K562 (cell line): ENCODE data around the gene SHC1. TPM values are rescaled to one million over a fixed set of nuclear protein-coding genes. Genes with fewer than 3 reads are reported as not detected.

Source experiments
- ASH1L ChIP-seq: fragments of 450-650 bp; IDR thresholded peaks from 2 replicates; pipeline ENCODE4 v1.6.1; 2018; ENCODE audit warnings: borderline replicate concordance, mild to moderate bottlenecking, low read depth; ENCODE audit not compliant: partially characterized antibody
- DIDO1 ChIP-seq: fragments of 450-650 bp; IDR thresholded peaks from 2 replicates; pipeline ENCODE4 v1.6.1; 2016; ENCODE audit warnings: low read depth, missing biosample characterization, missing genetic modification characterization
- HMBOX1 ChIP-seq: sonication (generic); IDR thresholded peaks from 2 replicates; pipeline ENCODE4 v1.6.1; 2016
- NFYB ChIP-seq: IDR thresholded peaks from 2 replicates; pipeline ENCODE4 v1.6.1; 2011; ENCODE audit warnings: mild to moderate bottlenecking, moderate library complexity; ENCODE audit not compliant: insufficient read length; ENCODE audit errors: extremely low read depth
- POLR2G ChIP-seq: fragments of 200-400 bp; formaldehyde crosslinking; IDR thresholded peaks from 2 replicates; pipeline ENCODE4 v1.6.1; 2017; ENCODE audit warnings: low read depth, mild to moderate bottlenecking, antibody characterized with exemption, low read length, moderate library complexity
- RHOXF2B ChIP-seq: fragments of 250-450 bp; sonication (Bioruptor Pico); conservative IDR thresholded peaks from 2 replicates; pipeline ENCODE4 v1.5.1; 2021
- ZNF318 ChIP-seq, 2 experiments: fragments of 450-650 bp; IDR thresholded peaks; 2 replicates each; pipeline ENCODE4 v1.6.1; 2016; ENCODE audit warnings: mild to moderate bottlenecking in 2 of 2, borderline replicate concordance in 1 of 2, low read depth in 1 of 2, moderate library complexity in 1 of 2
- polyA plus RNA-seq, 8 experiments: library from polyadenylated mRNA; depleted of rRNA in 4 of 8; stranded (reverse) in 5 of 8; unstranded in 3 of 8; fragments of >200 nt; fragmentation: Nextera tagmentation in 2 of 8; fragmentation: Illumina TruSeq in 1 of 8; extraction: Ambion mirVana in 2 of 8; extraction: Trizol in 1 of 8; gene quantifications; 2 replicates each; pipeline versions ENCODE4 v1.2.1 to v1.2.3, GENCODE V29; 2011 to 2014; ENCODE audit warnings: inconsistent platforms in 1 of 8, missing spikeins in 1 of 8
- total RNA-seq, 7 experiments: library from RNA; depleted of rRNA in 6 of 7; stranded (reverse); fragments of >200 nt in 6 of 7; fragmentation: Illumina TruSeq in 2 of 7; extraction: Trizol in 2 of 7; gene quantifications; 2 replicates each; pipeline versions ENCODE4 v1.2.1 to v1.2.3, GENCODE V29; 2011 to 2021; ENCODE audit warnings: low replicate concordance in 1 of 7
- TF ChIP-seq, protein P1 (sequence below): sonication (generic); formaldehyde crosslinking; IDR thresholded peaks from 2 replicates; pipeline ENCODE4 v1.8.1; 2023; ENCODE audit warnings: mild to moderate bottlenecking, missing genetic modification reagents
- TF ChIP-seq, protein P2 (sequence below): sonication (generic); formaldehyde crosslinking; IDR thresholded peaks from 2 replicates; pipeline ENCODE4 v1.8.1; 2023; ENCODE audit warnings: missing genetic modification reagents, mild to moderate bottlenecking, borderline replicate concordance

Gene SHC1
- total and polyA plus RNA-seq, 9 of the 15 experiments (the other 6 are each of a cell fraction or from before 2014, with no cell fraction given), result 4.1 to 113 (median 51.9) TPM

- TF ChIP-seq, protein P1, sequence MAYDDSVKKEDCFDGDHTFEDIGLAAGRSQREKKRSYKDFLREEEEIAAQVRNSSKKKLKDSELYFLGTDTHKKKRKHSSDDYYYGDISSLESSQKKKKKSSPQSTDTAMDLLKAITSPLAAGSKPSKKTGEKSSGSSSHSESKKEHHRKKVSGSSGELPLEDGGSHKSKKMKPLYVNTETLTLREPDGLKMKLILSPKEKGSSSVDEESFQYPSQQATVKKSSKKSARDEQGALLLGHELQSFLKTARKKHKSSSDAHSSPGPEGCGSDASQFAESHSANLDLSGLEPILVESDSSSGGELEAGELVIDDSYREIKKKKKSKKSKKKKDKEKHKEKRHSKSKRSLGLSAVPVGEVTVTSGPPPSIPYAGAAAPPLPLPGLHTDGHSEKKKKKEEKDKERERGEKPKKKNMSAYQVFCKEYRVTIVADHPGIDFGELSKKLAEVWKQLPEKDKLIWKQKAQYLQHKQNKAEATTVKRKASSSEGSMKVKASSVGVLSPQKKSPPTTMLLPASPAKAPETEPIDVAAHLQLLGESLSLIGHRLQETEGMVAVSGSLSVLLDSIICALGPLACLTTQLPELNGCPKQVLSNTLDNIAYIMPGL, result 0 out of 2 replicates have a peak, but pooled peaks have one; percentile 44
- 0 out of 2 replicates have a peak, but pooled peaks have one; percentile 42 for TF ChIP-seq RHOXF2B (CRISPR knock-in tag)
- TF ChIP-seq DIDO1 (tag), result 0 out of 2 replicates have a peak, but pooled peaks have one; percentile 41
- TF ChIP-seq HMBOX1, result peak; percentile 27; the same call in 1 of the 2 replicates
- no peak for TF ChIP-seq POLR2G
- peak; percentile 50 for TF ChIP-seq NFYB
- TF ChIP-seq ZNF318 (IDR thresholded peaks at IDR 0.05; ENCODE audit: borderline replicate concordance in 1 of 2, low read depth in 1 of 2), result no peak
- TF ChIP-seq ASH1L, result peak; percentile 71
- TF ChIP-seq, protein P2, sequence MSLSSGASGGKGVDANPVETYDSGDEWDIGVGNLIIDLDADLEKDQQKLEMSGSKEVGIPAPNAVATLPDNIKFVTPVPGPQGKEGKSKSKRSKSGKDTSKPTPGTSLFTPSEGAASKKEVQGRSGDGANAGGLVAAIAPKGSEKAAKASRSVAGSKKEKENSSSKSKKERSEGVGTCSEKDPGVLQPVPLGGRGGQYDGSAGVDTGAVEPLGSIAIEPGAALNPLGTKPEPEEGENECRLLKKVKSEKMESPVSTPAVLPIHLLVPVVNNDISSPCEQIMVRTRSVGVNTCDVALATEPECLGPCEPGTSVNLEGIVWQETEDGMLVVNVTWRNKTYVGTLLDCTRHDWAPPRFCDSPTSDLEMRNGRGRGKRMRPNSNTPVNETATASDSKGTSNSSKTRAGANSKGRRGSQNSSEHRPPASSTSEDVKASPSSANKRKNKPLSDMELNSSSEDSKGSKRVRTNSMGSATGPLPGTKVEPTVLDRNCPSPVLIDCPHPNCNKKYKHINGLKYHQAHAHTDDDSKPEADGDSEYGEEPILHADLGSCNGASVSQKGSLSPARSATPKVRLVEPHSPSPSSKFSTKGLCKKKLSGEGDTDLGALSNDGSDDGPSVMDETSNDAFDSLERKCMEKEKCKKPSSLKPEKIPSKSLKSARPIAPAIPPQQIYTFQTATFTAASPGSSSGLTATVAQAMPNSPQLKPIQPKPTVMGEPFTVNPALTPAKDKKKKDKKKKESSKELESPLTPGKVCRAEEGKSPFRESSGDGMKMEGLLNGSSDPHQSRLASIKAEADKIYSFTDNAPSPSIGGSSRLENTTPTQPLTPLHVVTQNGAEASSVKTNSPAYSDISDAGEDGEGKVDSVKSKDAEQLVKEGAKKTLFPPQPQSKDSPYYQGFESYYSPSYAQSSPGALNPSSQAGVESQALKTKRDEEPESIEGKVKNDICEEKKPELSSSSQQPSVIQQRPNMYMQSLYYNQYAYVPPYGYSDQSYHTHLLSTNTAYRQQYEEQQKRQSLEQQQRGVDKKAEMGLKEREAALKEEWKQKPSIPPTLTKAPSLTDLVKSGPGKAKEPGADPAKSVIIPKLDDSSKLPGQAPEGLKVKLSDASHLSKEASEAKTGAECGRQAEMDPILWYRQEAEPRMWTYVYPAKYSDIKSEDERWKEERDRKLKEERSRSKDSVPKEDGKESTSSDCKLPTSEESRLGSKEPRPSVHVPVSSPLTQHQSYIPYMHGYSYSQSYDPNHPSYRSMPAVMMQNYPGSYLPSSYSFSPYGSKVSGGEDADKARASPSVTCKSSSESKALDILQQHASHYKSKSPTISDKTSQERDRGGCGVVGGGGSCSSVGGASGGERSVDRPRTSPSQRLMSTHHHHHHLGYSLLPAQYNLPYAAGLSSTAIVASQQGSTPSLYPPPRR (CRISPR knock-in tag), result no peak
Measured at GRCh38 chr1:154955718-154956543, 14.6 kb downstream of the SHC1 start, which contains the start of gene PBXIP1 (continued).
